Astrocyte (in vitro differentiated cells and primary cell): ENCODE results near the gene FHAD1. TPM values are rescaled to one million over a fixed set of nuclear protein-coding genes. Genes with fewer than 3 reads are reported as not detected.

ENCODE experiments used
- DNase-seq: peaks from one replicate; pipeline ENCODE4 v3.0.0-alpha.2; 2010; ENCODE audit warnings: low read depth
- FAIRE-seq: peaks from 2 replicates; lab custom pipeline; 2011; peaks lifted over from hg19 to GRCh38; lab: Jason Lieb, UNC
- H2AFZ ChIP-seq: 2 replicates; pipeline ENCODE4 v1.6.0; 2012; ENCODE audit warnings: low read depth, low read length, inconsistent platforms
- H3K27ac ChIP-seq: 2 replicates; pipeline ENCODE4 v1.5.1; 2011; ENCODE audit warnings: low read depth, low read length, inconsistent platforms
- H3K27me3 ChIP-seq: 2 replicates; pipeline ENCODE4 v1.6.0; 2011; ENCODE audit warnings: low read length, inconsistent platforms; ENCODE audit not compliant: insufficient read depth
- H3K36me3 ChIP-seq: 2 replicates; pipeline ENCODE4 v1.5.1; 2011; ENCODE audit warnings: low read length, inconsistent platforms; ENCODE audit not compliant: insufficient read depth
- H3K4me1 ChIP-seq: 2 replicates; pipeline ENCODE4 v1.5.1; 2011; ENCODE audit warnings: low read length, inconsistent platforms; ENCODE audit not compliant: insufficient read depth
- H3K4me2 ChIP-seq: 2 replicates; pipeline ENCODE4 v1.6.0; 2012; ENCODE audit warnings: low read length, inconsistent platforms
- H3K4me3 ChIP-seq: 2 replicates; pipeline ENCODE4 v1.5.1; 2011; ENCODE audit warnings: low read depth, mild to moderate bottlenecking, low read length, inconsistent platforms; ENCODE audit not compliant: insufficient read depth
- H3K79me2 ChIP-seq: 2 replicates; pipeline ENCODE4 v1.6.0; 2012; ENCODE audit warnings: mild to moderate bottlenecking, low read length, inconsistent platforms; ENCODE audit not compliant: insufficient read depth
- H3K9ac ChIP-seq: 2 replicates; pipeline ENCODE4 v1.6.0; 2012; ENCODE audit warnings: mild to moderate bottlenecking, low read length, inconsistent platforms
- H3K9me3 ChIP-seq: 2 replicates; pipeline ENCODE4 v1.5.1; 2012; ENCODE audit warnings: low read depth, mild to moderate bottlenecking, low read length, inconsistent platforms; ENCODE audit not compliant: insufficient read depth
- H4K20me1 ChIP-seq: 2 replicates; pipeline ENCODE4 v1.6.0; 2012; ENCODE audit warnings: low read length, inconsistent platforms; ENCODE audit not compliant: insufficient read depth
- H3K27ac Mint-ChIP-seq: one replicate; pipeline ENCODE4 v1.8.0; 2021; ENCODE audit warnings: mild to moderate bottlenecking, mixed read lengths; ENCODE audit not compliant: unreplicated experiment
- H3K27me3 Mint-ChIP-seq: one replicate; pipeline ENCODE4 v1.8.0; 2021; ENCODE audit warnings: low read depth, mixed read lengths; ENCODE audit not compliant: unreplicated experiment
- H3K36me3 Mint-ChIP-seq: one replicate; pipeline ENCODE4 v1.8.0; 2021; ENCODE audit warnings: low read depth, mixed read lengths; ENCODE audit not compliant: unreplicated experiment
- H3K4me1 Mint-ChIP-seq: one replicate; pipeline ENCODE4 v1.8.0; 2021; ENCODE audit warnings: low read depth, mixed read lengths; ENCODE audit not compliant: unreplicated experiment
- H3K4me3 Mint-ChIP-seq: one replicate; pipeline ENCODE4 v1.8.0; 2021; ENCODE audit warnings: mild to moderate bottlenecking, moderate library complexity, mixed read lengths; ENCODE audit not compliant: unreplicated experiment
- H3K9me3 Mint-ChIP-seq: one replicate; pipeline ENCODE4 v1.8.0; 2021; ENCODE audit warnings: mild to moderate bottlenecking, mixed read lengths; ENCODE audit not compliant: unreplicated experiment
- CTCF ChIP-seq: IDR thresholded peaks from 2 replicates; pipeline ENCODE4 v1.5.1; 2011; ENCODE audit warnings: low read depth, mild to moderate bottlenecking, inconsistent platforms, low read length, moderate library complexity; ENCODE audit not compliant: insufficient read depth
- EZH2 ChIP-seq: IDR thresholded peaks from 2 replicates; pipeline ENCODE4 v1.6.1; 2012; ENCODE audit warnings: mild to moderate bottlenecking, low read length, inconsistent platforms; ENCODE audit not compliant: insufficient read depth
- total RNA-seq: library from RNA; stranded (reverse); gene quantifications from 2 replicates; pipeline ENCODE4 v1.2.1, GENCODE V29; 2021

The FHAD1 gene
- total RNA-seq, 1 donor from 2014 or later, result 0.25 TPM

GRCh38 chr1:15412843-15413242 lies 165.8 kb downstream of the FHAD1 start:
- Mint-ChIP-seq H3K4me1 (peaks cover 28% of the 10 kb centered on the region), H3K4me3 (no peak overlapping the region), H3K27me3 (no peaks in the 10 kb centered on the region), H3K9me3 (no peaks in the 10 kb centered on the region), H3K36me3 (peaks cover 13% of the 10 kb centered on the region), H3K27ac (no peak overlapping the region)
- no peak overlapping the region for H2AFZ ChIP-seq
- H3K27me3 ChIP-seq, result no peaks in the 10 kb centered on the region
- H3K9me3 ChIP-seq, result no peaks in the 10 kb centered on the region
- H4K20me1 ChIP-seq, result peaks cover 50% of the 10 kb centered on the region
- FAIRE-seq (no peak), DNase-seq (no peak)
- H3K4me3 ChIP-seq, result no peak overlapping the region
- H3K4me1 ChIP-seq, result peaks cover 49% of the 10 kb centered on the region
- TF ChIP-seq CTCF, result no peak
- no peak for TF ChIP-seq EZH2
- peak overlapping the region; percentile 89 for H3K4me2 ChIP-seq
- no peak overlapping the region for H3K27ac ChIP-seq
- no peaks in the 10 kb centered on the region for H3K36me3 ChIP-seq
- H3K79me2 ChIP-seq, result peaks cover 58% of the 10 kb centered on the region
- no peak overlapping the region for H3K9ac ChIP-seq

DNA sequence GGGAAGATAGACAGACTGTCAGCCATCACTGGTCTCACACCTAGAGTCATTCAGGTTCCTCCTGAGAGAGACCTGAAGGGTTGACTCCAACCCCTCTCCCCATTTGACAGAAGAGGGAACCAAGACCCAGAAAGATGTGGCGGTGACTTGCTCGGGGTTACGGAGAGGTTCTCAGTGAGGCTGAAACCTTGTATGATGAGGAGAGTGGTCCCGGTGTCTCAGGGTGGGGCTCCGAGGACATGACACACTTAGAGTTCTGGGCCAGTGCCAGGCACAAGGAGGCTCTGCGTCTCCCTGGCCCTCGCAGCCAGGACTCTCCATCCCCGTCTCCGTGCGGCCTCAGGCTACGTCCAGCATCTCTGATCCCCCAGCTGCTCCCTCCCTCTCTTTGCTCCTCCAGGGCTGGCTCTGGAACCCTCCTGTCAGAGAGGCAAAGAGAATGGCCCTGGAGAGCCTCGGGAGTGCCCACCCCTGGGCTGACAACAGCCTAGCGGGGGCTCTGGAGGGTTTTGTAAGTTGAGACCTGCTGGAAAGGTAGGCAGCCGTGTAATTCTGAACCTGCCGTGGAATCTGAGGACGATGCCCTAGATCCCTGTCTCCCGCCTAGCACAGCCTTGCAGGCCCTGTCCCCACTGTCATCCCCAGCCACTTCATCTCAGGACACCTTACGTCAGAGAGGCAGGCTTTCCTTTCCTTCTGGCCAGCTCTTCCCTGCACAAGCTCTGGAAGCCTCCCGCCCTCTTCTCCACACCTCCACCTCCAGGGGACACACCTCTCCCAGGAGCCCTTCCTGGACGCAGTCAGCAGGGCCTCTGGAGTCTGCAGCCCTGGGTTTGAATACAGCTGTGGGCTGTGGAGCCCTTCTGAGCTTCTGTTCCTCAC lies 166.8 kb downstream of the FHAD1 start:
- Mint-ChIP-seq H3K4me3 (no peak overlapping the region), H3K4me1 (peaks cover 32% of the 10 kb centered on the region), H3K9me3 (no peaks in the 10 kb centered on the region), H3K27me3 (no peaks in the 10 kb centered on the region), H3K27ac (no peak overlapping the region), H3K36me3 (peaks cover 13% of the 10 kb centered on the region)
- Histone ChIP-seq H3K4me2 (no peak overlapping the region), H3K27ac (no peak overlapping the region), H4K20me1 (peaks cover 54% of the 10 kb centered on the region), H3K9me3 (no peaks in the 10 kb centered on the region), H3K9ac (no peak overlapping the region), H3K27me3 (no peaks in the 10 kb centered on the region), H2AFZ (no peak overlapping the region), H3K36me3 (no peaks in the 10 kb centered on the region), H3K79me2 (peaks cover 62% of the 10 kb centered on the region), H3K4me3 (no peak overlapping the region), H3K4me1 (peaks cover 50% of the 10 kb centered on the region)
- FAIRE-seq (no peak), DNase-seq (no peak)
- no peak for TF ChIP-seq CTCF
- TF ChIP-seq EZH2, result no peak
